K562 treated with DMSO at 1 percent for 48 hours (cell line): ENCODE results near the gene NPY4R. TPM values are rescaled to one million over a fixed set of nuclear protein-coding genes. Genes with fewer than 3 reads are reported as not detected.

Source experiments
- total RNA-seq: library from RNA; unstranded; fragments of 300-600 nt; gene quantifications from 2 replicates; pipeline ENCODE4 v1.2.3, GENCODE V29; 2022; ENCODE audit warnings: low replicate concordance; ENCODE audit errors: extremely low read depth

NPY4R gene
- not detected in 2 replicates for total RNA-seq

DNA sequence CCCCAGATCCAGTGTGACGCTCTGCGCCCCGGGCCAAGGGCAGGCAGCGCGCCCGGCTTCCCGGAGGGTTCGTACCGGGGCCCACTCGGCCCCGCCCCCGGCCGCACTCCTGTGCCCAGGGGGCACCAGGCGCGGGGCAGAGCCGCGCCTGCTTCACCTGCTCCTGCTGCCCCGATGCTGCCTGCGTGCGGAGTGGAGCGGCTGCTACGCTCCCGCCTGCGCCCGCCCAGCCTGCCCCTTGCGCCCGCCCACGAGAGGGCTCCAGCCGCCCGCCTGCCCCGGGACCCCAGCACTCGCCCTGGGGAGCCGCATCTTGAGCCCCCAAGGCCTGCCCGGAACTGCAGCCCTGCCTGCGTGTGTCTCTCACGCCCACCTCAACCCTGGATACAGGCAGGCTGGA lies at the start of gene NPY4R:
TSS of gene NPY4R (minus strand) at position 194 of the 400 bp plus-strand sequence. CDS start 3,323 bp downstream, outside the sequence.

Other genes starting within 250 kb of the NPY4R start
- not detected in 2 replicates for gene ANTXRL, start 179.0 kb downstream of the NPY4R start, total RNA-seq
- not detected in 2 replicates for gene ANXA8L1, start 90.2 kb downstream of the NPY4R start, total RNA-seq
- not detected in 2 replicates for gene GPRIN2, start 90.7 kb upstream of the NPY4R start, total RNA-seq
- gene SYT15, start 113.2 kb upstream of the NPY4R start, total RNA-seq, result not detected in 2 replicates